ENCODE results near the gene EHD1.

Gene EHD1

DNA sequence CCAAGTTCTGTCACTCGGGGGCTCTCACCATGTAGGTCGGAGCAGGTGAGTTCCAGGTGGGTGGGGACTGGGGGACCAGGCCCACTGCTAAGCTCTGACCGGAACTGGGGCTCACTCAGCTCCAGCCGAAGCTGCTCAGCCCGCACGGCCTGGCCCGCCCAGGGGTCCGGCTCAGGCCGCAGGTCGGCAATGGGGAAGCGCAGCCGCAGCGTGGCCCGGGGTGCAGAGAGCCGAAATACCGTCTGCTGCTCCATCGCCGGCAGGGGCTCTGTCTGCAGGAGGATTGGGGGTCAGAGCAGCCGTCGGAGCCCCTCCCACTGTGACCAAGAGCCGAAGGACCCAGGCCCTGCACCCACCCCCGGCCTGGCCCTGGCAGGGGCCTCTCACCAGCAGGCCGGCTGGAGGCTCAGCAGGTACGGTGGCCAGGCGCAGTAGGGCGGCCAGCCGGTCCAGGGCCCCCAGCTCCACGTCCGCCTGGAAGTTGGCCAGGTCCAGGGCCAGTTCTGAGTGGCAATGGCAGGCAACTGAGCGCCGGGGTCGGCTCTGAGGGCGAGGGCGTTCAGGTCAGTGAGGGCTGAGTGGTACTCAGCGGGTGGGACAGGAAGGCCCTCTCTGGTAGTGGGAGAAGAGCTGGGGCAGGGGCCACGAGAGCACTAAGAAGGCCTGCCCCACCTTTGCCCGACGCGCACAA is 31.4 kb upstream of the EHD1 start:
- DNase-seq = no peak

DNA sequence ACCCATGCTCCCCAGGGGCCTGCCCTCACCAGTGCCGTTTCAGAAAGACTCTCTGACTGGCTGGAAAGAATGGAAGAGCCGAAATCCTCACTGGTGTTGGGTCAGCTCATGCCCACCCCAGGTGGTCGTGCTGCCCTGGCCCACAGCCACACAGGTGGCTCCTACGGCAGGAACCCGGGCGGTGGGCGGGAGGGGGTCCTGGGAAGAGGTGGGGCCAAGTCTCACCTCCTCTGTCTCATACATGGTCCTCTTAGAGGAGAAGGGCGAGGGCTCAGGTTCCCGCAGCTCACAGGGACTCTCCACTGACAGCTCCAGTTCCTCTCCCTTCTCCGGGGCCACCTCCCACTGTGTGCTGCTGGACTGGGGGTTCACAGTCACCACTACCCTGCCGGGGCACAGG is 30.3 kb upstream of the EHD1 start:
- DNase-seq = no peak

DNA sequence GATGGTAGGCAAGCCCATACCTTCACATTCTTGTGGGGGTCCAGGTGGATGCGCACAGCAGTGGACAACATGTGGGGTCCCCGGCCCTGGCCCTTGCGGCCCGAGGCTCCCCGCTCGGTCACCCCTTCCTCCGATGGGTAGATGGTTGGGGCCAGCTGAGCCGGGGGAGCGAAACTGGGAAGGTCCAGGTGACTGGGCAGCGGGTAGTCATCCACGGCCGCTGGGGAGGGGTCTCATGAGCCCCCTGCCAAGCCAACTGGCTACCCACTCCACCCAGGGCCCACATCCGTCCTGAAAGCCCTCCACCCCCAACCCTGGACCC is 27.9 kb upstream of the EHD1 start:
- no peak for DNase-seq

DNA sequence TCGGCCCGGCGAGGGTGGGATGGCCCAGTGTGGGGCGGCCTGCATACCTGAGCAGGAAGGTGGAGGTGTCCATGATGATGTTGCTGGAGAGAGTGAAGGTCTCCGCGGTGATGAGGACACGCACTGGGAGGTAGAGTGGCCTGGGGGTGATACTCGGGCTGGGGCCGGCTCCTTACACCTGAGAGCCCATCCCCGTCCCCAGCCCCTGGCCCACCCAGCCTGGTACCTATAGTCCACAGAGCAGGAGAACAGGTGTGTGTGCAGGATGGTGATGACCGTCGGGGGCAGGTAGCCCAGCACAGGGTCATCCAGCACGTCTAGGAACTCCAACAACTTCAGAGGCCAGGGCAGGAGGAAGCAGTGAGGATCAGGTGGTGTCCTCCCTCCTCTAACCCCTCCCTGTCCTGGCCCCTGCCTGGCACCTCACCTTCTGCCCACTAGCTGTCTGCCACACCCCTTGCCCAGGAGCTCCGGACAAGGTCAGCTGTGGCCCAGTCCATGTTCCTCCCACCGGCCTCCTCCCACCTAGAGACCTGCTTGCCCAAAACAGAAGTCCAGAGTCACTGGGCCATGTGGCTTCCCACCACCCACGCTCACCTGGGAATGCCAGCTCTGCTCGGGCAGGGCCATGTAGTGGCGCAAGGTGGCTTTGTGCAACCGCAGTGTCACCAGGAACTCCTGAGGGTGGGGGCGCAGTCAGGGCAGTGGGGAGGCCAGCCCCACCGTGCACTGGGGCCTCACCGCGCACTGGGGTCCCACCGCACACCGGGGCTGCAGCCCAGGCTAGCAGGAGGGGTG is 27.3 kb upstream of the EHD1 start:
- no peak for DNase-seq

DNA sequence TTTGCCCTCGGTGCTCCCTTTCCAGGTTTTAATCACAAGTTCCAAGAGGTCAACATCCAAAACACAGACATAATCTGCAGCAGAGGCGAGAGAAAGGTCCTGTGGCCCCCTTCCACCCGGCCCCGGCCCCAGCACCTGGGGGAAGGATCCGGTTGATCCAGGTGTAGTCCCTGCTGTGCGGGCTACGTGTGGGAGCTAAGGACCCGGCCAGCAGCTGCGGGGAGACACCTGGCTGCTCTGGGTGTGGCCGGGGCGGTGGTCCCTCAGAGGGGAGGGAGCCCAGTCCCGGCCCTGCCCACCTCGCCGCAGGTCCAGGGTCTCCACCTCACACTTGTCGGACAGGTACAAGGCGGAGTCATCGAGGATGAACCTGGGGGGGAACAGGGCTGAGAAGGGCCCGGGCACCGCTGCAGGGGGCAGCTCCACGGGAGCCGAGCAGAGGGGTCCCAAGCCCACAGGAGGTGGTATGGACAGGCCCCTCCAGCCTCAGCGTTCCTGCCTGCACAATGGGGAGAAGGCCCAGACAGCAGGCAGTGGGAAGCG is 24.9 kb upstream of the EHD1 start:
- no peak for DNase-seq

DNA sequence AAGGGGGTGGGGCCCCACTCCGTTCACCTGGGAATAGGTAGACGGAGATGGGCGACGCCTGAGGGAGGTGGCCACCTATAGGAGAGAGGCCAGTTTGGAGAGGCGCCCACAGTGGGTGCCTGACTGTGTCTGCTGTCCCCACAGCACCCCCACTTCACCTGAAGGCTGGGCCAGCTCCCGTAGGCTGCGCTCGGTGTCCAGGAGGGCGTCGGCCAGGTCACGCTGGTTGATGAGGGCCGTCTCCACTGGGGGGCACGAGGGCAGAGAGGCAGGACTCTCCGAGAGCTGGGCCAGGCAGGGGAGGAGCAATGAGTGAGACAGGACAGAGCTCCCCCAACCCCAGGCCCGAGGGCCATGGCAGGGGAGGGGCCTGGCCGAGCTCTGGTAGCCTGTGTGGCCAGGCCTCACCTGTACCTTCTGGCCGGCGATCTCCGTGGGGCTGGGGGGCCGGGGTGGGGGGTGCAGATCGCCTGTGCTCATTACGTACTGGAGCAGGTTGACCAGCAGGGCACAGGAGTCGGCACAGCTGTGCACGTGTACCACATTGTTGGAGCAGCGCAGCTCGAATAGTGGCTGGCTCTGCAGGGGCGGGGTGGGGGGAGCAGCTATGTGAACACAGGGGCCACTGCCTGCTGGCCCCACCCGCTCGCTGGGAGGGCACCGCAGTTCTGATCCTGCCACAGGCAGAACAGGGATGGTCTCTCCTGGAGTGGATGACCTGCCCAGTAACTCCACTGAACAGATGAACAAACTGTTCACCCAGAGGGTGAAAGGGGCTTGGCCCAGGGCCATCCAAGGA is 23.9 kb upstream of the EHD1 start:
- no peak for DNase-seq

DNA sequence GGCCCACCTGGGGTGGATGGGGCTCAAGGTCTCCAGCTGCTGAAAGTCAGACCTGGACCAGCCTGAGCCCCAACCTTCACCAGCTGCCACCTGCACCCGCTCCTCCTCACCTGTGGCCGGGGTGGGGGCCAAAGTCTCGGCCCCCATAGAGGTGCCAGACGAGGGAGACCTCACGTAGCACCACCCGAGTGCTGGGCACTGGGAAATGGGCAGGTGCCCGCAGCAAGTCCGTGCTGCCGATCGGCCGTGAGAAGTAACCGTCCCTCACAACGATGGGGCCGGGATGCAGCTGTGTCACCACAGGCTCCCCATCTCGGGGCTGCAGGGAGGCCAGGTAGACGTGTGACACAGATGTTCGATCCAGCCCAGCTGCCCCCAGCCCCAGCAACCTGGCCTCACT is 22.4 kb upstream of the EHD1 start:
- DNase-seq = no peak

DNA sequence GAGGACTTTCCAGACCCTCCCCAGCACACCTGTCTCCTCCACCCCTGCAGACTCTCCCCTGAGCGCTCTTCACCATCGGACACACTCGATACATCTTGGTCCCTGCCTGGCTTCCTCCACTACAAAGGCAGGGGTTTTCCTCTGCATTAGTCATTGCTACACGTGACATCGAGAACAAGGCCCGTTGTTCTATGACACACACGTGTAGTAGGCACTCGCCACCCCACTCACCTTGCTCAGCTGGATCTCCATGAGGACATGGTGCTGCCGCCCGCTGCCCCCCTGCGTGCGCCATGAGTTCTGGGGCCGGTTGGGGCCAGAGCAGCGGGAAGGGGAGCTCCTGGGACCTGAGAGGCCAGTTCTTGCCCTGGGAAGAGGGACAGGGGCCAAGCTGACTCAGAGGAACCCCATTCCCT is 21.9 kb upstream of the EHD1 start:
- no peak for DNase-seq

DNA sequence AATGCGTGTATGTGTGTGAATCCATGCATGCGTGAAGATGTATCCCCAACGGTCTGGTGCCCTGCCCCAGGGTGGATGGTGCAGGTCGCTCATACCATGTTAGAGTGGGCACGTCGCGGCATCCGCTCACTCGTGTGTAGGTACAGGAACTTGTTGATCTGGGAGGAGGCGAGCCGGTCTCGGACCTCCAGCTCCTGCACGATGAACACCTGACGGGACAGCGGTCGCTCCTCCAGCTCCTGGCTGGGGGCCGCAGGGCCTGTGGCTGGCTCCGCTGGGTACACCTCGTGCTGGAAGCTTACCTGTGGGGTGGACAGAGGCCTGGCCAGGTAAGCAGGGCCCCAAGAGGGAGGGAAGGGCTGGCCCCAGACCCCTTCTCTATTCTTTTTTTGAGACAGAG is 20.1 kb upstream of the EHD1 start:
- no peak for DNase-seq

DNA sequence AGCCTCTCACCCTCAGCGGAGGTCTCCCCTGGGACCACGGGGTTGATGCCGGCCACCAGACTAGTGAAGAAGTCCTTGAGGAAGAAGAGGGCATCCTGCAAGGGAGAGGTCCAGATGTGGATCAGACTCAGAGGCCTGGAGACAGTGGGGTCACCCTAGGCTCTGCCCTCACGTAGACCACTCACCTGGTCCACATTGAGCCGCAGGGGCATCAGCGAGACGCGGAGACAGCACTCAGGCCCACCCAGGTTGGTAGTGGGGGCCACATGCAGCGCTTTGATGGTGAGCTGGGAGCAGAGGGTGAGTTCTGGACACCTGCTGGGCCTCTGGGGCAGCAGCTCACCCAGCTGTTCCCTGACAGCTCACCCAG is 19.6 kb upstream of the EHD1 start:
- no peak for DNase-seq

DNA sequence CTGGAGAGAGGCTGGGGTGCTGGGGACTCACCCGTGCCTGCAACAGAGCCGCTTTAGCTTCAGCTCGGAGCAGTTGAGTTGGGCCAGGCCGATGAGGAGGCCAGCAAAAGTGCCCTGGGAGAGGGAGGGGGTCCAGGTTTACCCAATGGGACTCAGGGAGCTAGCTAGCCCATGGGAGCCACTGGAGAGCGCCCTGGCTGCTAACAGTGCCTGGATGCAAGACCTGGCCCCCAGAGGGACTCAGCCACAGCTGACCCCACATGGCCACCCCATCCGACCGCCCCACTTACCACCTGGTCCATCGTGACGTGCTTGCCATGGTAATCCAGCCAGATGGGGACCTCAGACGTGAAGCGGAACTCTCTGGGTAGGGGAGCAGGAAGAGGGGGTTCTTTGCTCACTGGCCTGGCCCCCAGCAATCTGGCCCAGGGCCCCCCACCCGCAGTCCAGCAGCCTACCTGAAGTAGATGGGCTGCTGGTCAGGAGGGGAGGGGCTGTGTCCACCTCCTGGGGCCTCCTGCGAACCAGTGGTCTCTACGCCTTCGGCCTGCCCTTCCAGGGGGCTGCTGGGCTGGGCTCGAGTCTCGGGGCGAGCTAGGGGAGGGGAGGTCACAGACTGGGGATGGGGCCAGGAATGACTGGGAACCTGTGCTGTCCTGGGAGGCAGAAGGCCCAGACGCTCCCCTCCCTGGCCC is 19.1 kb upstream of the EHD1 start:
- DNase-seq = no peak

DNA sequence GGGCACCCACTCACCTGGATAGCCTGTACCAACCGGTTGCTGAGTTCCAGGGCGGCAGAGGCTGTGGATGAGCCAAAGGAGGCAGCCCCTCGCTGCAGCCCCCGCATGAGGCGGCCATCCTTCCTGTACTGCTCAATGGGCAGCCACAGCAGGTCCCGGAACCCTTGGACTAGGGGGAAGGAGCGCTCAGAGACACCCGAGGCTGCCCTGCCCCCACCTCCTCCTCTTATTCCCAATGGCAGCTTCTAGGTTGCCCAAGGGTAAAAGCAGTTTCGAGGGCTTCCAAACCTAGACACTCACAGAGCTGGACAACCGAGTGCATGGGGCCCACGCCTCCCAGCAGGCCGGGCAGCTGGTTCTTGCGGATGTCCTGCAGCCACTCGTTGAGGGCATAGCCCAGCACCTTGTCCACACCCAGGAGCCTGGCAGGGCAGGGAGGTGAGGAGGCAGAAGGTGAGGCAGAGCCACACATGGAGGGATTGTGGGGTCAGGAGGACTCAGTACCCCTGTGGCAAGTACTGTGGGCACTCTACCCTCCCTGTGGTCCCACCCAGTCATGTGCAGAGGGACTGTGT is 18.1 kb upstream of the EHD1 start:
- DNase-seq = no peak

DNA sequence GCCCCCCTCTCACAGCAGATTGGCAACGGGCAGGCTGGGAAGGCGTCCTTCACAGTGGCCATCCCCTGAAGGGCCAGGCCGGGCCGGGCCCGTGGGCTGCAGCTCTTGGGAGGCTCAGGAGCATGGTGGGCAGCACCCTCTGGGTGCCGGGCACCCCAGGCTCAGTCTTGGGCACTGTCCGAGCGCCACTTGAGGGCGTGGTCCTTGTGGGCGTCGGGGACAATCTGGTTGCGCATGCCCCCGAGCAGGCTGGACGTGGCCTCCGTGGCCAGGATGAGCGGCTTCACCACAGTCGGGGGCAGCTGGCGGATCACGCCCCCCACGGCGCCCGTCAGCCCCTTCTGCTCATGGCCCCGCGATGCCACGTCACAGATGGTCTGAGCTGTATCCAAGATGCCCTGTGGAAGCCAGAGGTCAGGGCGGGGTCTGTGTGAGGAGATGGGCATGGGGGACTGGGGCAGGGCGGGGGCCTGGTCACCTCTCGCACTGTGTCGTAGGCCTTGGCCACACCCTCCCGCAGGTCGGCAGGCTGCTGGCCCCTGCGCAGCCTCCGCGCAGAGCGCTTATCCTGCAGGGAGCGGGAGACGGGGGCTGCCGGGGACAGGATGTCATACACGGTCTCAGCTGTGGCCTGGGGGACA is 16.5 kb upstream of the EHD1 start:
- DNase-seq = no peak

DNA sequence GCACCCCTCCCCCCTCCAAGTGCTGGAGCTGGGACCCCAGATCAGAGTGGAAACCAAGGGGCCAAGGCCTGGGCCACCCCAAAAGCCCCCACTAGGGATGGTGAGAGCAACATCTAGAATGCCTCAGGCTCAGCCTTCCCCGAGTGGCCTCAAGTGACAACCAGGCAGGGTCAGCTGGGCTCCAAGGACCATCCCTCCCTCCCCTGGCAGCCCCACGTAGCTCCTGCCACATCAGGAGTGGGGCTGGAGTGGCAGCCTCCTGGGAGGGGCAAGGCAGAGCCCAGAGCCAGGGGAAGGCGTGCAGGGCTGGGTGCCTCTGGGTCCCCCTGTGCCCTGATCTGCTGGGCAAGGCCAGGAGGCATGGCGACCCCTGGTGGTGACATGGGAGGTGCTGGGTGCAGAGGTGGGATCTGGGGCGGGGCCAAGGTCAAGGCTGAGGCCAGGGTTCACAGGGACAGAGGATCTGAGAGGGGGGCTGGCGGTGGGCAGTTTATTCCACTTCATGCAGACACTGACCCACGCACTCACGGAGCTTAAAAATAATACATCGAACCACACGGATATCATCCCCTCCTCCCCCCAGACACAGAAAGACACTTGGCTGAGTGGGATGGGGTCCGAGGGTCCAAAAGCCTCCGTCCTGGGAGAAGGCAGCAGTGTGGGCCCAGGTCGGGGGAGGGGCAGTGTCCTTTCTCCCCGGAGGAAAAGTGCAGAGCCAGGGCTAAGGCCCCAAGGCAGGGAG is 15.8 kb upstream of the EHD1 start:
- DNase-seq = peak; percentile 67

DNA sequence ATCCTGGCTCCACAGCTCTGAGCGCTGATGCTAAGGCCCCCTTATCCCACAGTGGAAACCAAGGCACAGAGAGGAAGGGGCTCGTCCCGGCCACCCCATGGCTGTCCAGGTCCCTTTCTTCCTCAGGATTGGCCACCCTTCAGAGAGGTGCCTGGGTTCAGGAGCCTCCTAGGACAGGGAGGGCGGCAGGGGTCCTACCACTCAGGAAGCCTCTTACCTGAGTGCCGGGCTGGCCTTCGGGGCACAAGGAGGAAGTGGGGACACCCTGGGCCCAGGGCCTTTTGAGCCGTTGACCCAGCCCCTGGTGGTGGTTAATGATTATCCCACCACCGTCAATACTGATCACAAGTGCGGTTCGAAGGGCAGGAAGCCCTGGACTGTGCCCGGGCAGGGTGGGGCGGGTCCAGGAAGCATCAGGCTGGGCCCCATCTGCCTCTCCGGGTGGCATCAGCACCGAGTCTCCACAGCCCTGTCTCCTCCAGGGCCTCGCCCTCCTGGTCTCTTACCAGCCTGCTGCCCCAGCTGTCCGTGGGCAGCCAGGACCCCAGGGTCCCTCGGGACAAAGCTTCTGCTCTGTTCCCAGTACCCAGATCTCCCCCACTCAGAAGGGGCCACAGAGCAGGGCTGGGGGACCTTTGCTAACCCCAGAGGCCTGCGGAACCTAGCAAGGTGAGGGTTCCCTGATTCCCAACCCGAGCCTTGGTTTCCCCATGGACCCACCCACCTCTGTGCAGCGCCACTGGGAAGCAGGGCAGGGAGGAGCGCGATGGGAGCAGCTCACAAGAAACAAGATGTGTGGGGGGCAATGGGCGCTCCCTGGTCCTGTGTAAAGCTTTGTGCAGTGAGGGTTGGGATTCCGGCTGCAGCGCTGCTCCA is 15.0 kb upstream of the EHD1 start:
- no peak for DNase-seq

DNA sequence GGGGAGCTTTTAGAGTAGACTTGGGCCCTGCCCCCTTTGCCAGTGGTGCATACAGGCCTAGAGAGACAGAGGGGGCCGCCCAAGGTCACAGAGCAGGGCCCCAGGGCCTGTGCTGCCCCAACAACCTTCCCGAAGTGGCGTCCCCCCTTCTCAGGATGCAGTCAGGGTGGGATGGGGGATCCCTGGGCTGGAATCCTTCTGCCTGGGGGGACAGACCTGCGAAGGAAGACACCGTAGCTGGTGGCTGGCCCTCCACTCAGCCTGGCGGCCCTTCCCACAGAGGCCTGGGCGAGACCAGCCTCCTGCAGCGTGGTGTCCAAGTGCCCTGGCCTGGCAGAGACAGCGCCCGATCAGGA is 14.4 kb upstream of the EHD1 start:
- no peak for DNase-seq

DNA sequence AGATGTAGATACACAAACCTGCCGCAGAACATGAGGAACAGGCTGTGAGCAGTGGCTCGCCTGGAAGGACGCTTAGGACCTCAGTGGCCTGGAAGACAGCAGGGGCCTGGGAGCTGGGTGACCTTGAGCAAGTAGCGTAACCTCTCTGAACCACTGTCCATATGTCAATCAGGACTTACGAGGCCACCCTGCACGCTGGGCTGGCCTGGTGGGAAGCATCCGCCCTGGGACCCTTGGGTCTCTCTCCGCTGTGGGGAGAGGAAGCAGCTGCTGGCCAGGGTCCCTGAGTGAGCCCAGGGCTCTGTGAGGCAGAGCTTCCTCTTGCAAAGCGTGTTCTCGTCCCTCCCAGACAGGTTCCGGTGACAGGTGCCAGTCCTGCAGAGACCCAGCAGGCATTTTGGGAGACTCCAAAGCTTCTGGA is 14.0 kb upstream of the EHD1 start:
- DNase-seq = no peak

DNA sequence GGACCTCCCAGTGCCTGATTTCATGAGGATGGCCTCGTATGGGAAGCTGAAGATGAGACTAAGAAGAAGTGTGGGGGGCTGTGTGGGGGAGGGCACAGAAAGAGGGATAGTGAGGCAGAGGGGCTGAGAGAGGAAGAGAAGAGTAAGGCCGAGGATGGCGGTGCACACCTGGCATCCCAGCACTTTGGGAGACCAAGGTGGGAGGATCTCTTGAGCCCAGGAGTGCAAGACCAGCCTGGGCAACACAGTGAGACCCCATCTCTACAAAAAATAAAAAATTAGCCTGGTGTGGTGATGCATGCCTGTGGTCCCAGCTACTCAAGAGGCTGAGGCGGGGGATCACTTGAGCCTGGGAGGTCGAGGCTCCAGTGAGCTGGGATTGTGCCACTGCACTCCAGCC is 13.5 kb upstream of the EHD1 start:
- DNase-seq = no peak

DNA sequence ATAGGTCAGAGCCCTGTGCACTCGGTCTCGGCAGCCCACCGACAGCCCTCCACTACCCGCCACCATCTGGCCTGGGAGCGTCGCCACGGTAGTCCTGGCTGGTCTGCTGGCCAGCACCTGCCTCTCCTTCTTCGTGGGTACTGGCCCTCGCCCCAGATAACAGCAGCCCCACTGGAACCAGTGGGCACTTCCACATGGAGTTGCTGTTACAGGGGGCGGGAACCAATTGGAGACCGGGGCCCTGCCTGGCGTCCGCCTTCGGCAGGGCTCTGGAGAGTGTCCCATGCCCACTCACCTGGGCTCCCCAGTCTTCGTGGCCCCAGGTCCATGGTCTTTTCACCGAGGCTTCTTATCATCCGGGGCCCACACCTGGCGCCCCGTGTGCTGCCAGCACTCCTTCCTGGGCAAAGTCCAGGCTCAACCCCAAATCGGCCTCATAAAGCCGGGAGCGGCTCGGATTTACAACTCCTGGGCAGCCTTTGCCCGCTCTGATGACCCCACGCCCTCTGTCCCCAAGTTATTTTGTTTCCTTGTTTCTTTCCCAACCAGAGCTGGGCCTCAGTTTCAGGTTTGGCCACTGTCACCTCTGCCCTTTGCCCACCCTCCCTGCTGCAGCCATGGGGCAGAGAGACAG is 12.9 kb upstream of the EHD1 start:
- no peak for DNase-seq

DNA sequence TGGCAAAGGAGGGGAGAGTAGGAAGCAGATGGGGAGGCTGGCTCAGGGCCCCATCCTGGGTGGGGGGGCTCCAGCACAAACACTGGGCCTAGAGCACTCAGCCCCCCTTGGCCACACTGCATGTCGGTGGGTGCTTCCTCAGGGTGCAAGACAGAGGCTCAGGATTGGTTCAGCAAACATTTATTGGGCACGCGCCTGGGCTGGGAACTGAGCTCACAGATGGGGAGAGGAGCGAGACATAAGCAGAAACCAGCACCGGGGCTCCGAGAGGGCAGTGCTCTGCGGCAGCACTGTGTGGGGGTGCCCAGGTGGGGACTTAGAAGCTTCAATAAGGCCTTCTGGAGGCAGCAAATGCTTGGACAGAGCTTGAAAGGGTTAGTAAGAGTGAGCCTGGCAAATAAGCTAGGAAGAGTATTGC is 12.1 kb upstream of the EHD1 start:
- DNase-seq = no peak
